ENCODE measurements around the gene IDH3A. TPM values are rescaled to one million over a fixed set of nuclear protein-coding genes. Genes with fewer than 3 reads are reported as not detected.

IDH3A gene
- total RNA-seq, 1 donor from 2014 or later: 103 TPM

- intact Hi-C loops (cut with micrococcal nuclease): no loop called here
These were observed 12.9 kb downstream of the IDH3A start for GRCh38 chr15:78162038-78162437.

- intact Hi-C loops (cut with micrococcal nuclease): no loop called here
These were observed 14.8 kb downstream of the IDH3A start for GRCh38 chr15:78164010-78164409.

GRCh38 chr15:78167227-78167888 lies 18.2 kb downstream of the IDH3A start:
- intact Hi-C loops (cut with micrococcal nuclease): loop anchor here (1.0 to 2.0 kb wide), 5 partner anchors 18 to 1237 kb away; partner anchors contain the start of genes CIB2, IDH3A, MORF4L1 and RCN2

- intact Hi-C loops (cut with micrococcal nuclease): no loop called here
These were observed 19.4 kb downstream of the IDH3A start for GRCh38 chr15:78168608-78169007.

GRCh38 chr15:78170848-78171773 lies 21.9 kb downstream of the IDH3A start:
- intact Hi-C loops (cut with micrococcal nuclease): no loop called here

- intact Hi-C loops (cut with micrococcal nuclease): no loop called here
These were observed 22.8 kb downstream of the IDH3A start for GRCh38 chr15:78171864-78172472.

- intact Hi-C loops (cut with micrococcal nuclease): no loop called here
These were observed 25.2 kb downstream of the IDH3A start for GRCh38 chr15:78174401-78174800.

- intact Hi-C loops (cut with micrococcal nuclease): no loop called here
These were observed 26.2 kb downstream of the IDH3A start for GRCh38 chr15:78175330-78175729.

GRCh38 chr15:78177447-78177873 lies 28.3 kb downstream of the IDH3A start:
- intact Hi-C loops (cut with micrococcal nuclease): no loop called here

- intact Hi-C loops (cut with micrococcal nuclease): no loop called here
These were observed 28.9 kb downstream of the IDH3A start for GRCh38 chr15:78178064-78178463.

- intact Hi-C loops (cut with micrococcal nuclease): no loop called here
These were observed 30.2 kb downstream of the IDH3A start for GRCh38 chr15:78179286-78179840.

- intact Hi-C loops (cut with micrococcal nuclease): no loop called here
These were observed 30.7 kb downstream of the IDH3A start for GRCh38 chr15:78179906-78180305.

GRCh38 chr15:78182336-78182700 lies 33.2 kb downstream of the IDH3A start:
- intact Hi-C loops (cut with micrococcal nuclease): no loop called here

GRCh38 chr15:78182821-78183220 lies 33.7 kb downstream of the IDH3A start:
- intact Hi-C loops (cut with micrococcal nuclease): no loop called here

- intact Hi-C loops (cut with micrococcal nuclease): no loop called here
These were observed 43.8 kb downstream of the IDH3A start for GRCh38 chr15:78192826-78193594.

- intact Hi-C loops (cut with micrococcal nuclease): loop anchor here (2.0 kb wide), 1 partner anchor 27 kb away; no protein-coding TSS in a partner anchor
These were observed 44.8 kb downstream of the IDH3A start for GRCh38 chr15:78193731-78194567.

- intact Hi-C loops (cut with micrococcal nuclease): loop anchor here (2.0 kb wide), 1 partner anchor 28 kb away; no protein-coding TSS in a partner anchor
These were observed 45.4 kb downstream of the IDH3A start for GRCh38 chr15:78194568-78194925.

- intact Hi-C loops (cut with micrococcal nuclease): loop anchor here (1.0 to 2.0 kb wide), 9 partner anchors 29 to 285 kb away; partner anchors contain the start of genes CIB2 and IDH3A
These were observed 46.6 kb downstream of the IDH3A start for GRCh38 chr15:78195735-78196201.

GRCh38 chr15:78197632-78198031 lies 48.5 kb downstream of the IDH3A start:
- intact Hi-C loops (cut with micrococcal nuclease): no loop called here
